HG02798 (cell line): ENCODE results near the gene REG3G.
"Not testable (repeated sequence)": the region's sequence is repeated elsewhere in the genome, so short reads cannot be mapped to it uniquely, and the experiment has no call there.

ENCODE experiments used
- ATAC-seq: cut with Tn5 transposase; IDR thresholded peaks from one replicate; pipeline ENCODE4 v1.9.1; 2021; ENCODE audit warnings: mild to moderate bottlenecking; ENCODE audit not compliant: unreplicated experiment, poor library complexity

The REG3G gene

GRCh38 chr2:79013629-79014028, 11.9 kb upstream of the REG3G start:
- no peak for ATAC-seq

DNA sequence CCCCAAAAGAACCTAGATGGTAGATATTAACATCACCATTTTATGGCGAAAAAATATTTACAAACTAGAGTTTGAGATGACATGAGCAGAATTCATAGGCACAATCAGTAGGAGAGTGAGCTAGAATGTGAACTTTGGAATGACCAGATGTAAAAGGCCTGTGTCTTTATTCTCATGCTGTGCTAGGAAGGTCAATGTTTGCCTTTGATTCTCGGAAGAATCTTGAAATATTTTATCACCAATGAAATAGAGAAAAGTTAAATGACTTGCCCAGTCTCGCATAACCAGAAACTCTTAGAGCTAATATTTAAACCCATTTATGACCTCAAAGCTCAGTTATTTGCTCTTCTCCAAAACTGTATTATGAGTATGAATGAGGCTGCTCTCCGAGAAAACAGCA, 9.2 kb upstream of the REG3G start:
- ATAC-seq, result no peak

DNA sequence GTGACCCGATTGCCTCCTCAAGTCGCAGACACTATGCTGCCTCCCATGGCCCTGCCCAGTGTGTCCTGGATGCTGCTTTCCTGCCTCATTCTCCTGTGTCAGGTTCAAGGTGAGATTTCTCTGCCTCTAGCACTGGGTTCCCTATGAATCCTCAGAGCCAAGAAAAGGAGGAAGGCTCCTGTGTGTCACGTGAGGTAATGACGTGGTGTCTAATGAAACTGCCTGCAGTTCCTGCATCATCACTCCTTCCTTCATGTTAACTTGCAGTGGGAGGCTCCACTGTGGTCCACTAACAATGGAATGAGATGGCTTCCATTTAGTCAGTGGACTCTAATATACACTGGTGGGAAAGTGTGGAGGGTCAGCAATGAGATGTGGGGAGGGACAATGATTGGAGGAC, 559 bp downstream of the REG3G start:
- no peak for ATAC-seq

DNA sequence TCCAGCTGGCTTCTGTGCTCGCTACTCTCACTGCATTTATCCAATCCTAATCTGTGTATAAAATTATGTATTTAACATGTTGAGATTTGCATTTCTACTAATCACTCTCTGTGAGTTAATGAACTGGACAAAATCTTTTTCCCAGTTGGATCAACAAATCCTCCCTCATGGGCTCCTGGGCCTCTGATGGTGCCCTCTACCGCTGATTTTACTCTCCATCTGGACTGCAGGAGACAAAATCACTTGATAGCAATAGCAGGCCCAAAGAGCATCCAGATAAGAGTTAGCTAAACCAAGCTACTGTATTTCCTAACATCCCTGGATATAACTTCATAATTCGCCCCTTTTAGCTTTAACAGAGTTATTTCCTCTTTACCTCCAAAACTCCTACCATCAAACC, 14.4 kb downstream of the REG3G start:
- no peak for ATAC-seq

- no peak for ATAC-seq
Observed at GRCh38 chr2:79041032-79041448, 15.5 kb downstream of the REG3G start.

DNA sequence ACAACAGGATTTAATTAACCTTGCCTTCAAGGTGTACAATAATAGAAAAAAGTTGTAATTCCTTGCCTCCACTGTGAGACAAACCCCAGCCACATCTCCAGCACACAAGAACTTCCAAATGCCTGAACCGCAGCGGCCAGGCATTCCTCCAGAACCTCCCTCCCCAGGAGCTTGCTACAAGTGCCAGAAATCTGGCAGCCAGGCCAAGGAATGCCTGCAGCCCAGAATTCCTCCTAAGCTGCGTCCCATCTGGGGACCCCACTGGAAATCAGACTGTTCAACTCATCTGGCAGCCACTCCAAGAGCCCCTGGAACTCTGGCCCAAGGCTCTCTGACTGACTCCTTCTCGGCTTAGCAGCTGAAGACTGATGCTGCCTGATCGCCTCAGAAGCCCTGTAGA, 28.0 kb downstream of the REG3G start:
- ATAC-seq, result not testable (repeated sequence)

GRCh38 chr2:79054769-79055168, 29.3 kb downstream of the REG3G start:
- ATAC-seq, result not testable (repeated sequence)

GRCh38 chr2:79065201-79065600, 39.7 kb downstream of the REG3G start:
- ATAC-seq, result no peak

- ATAC-seq, result no peak
Observed at GRCh38 chr2:79071078-79071477, 45.6 kb downstream of the REG3G start.
